Neural progenitor cell (in vitro differentiated cells): ENCODE measurements around the gene SMCO2. TPM values are rescaled to one million over a fixed set of nuclear protein-coding genes. Genes with fewer than 3 reads are reported as not detected.

Experiments
- DNase-seq: peaks from one replicate; pipeline ENCODE4 v3.0.0-alpha.2; 2016; ENCODE audit warnings: low spot score
- H2AFZ ChIP-seq: fragments of 200-600 bp; sonication (generic); replicated peaks from 2 replicates; pipeline ENCODE4 v1.6.1; 2016; ENCODE audit warnings: antibody characterized with exemption
- H3F3A ChIP-seq: fragments of 200-600 bp; sonication (generic); 2 replicates; pipeline ENCODE4 v1.6.1; 2016; ENCODE audit warnings: antibody characterized with exemption, low read depth
- H3K27ac ChIP-seq: fragments of 200-600 bp; sonication (generic); 2 replicates; pipeline ENCODE4 v1.5.1; 2016; ENCODE audit warnings: mild to moderate bottlenecking
- H3K27me3 ChIP-seq: fragments of 200-600 bp; sonication (generic); 2 replicates; pipeline ENCODE4 v1.6.1; 2016; ENCODE audit warnings: mild to moderate bottlenecking, moderate library complexity
- H3K36me3 ChIP-seq: fragments of 200-600 bp; sonication (generic); 2 replicates; pipeline ENCODE4 v1.5.1; 2016
- H3K4me1 ChIP-seq: fragments of 200-600 bp; sonication (generic); 2 replicates; pipeline ENCODE4 v1.6.1; 2016; ENCODE audit warnings: mixed run types
- H3K4me2 ChIP-seq: fragments of 200-600 bp; sonication (generic); 2 replicates; pipeline ENCODE4 v1.6.1; 2016
- H3K4me3 ChIP-seq: fragments of 200-600 bp; sonication (generic); 2 replicates; pipeline ENCODE4 v1.5.1; 2016
- H3K79me2 ChIP-seq: fragments of 200-600 bp; sonication (generic); 2 replicates; pipeline ENCODE4 v1.6.1; 2016; ENCODE audit warnings: low read depth
- H3K9ac ChIP-seq: fragments of 200-600 bp; sonication (generic); 2 replicates; pipeline ENCODE4 v1.6.1; 2016
- H3K9me3 ChIP-seq: fragments of 200-600 bp; sonication (generic); 2 replicates; pipeline ENCODE4 v1.5.1; 2016; ENCODE audit warnings: low read depth
- H4K20me1 ChIP-seq: fragments of 200-600 bp; sonication (generic); 2 replicates; pipeline ENCODE4 v1.6.1; 2016; ENCODE audit warnings: low read depth
- H3K27ac Mint-ChIP-seq: 3 replicates; pipeline ENCODE4 v1.8.0; 2021; ENCODE audit warnings: mixed read lengths
- H3K27me3 Mint-ChIP-seq: 2 replicates; pipeline ENCODE4 v1.8.0; 2022; ENCODE audit warnings: low read depth, mild to moderate bottlenecking, inconsistent platforms, moderate library complexity, mixed read lengths; ENCODE audit not compliant: insufficient read depth
- H3K36me3 Mint-ChIP-seq: 3 replicates; pipeline ENCODE4 v1.8.0; 2021; ENCODE audit warnings: mixed read lengths
- H3K4me1 Mint-ChIP-seq: 3 replicates; pipeline ENCODE4 v1.8.0; 2021; ENCODE audit warnings: mixed read lengths
- H3K4me3 Mint-ChIP-seq: 3 replicates; pipeline ENCODE4 v1.8.0; 2021; ENCODE audit warnings: mild to moderate bottlenecking, moderate library complexity, mixed read lengths
- H3K9me3 Mint-ChIP-seq: 3 replicates; pipeline ENCODE4 v1.8.0; 2020; ENCODE audit warnings: mixed read lengths
- EZH2 ChIP-seq: fragments of 200-600 bp; sonication (generic); IDR thresholded peaks from 2 replicates; pipeline ENCODE4 v1.6.1; 2017; ENCODE audit warnings: antibody characterized with exemption, mild to moderate bottlenecking, moderate library complexity
- EZH2phosphoT487 ChIP-seq: fragments of 200-600 bp; sonication (generic); IDR thresholded peaks from 2 replicates; pipeline ENCODE4 v1.6.1; 2017; ENCODE audit warnings: antibody characterized with exemption
- total RNA-seq: library from RNA; depleted of rRNA; stranded (reverse); fragments of >200 nt; gene quantifications from 2 replicates; pipeline ENCODE4 v1.2.3, GENCODE V29; 2015; ENCODE audit warnings: low replicate concordance
- TF ChIP-seq, protein P1 (sequence below): fragments of 200-600 bp; sonication (generic); IDR thresholded peaks from 2 replicates; pipeline ENCODE4 v1.5.1; 2017; ENCODE audit warnings: antibody characterized with exemption, mild to moderate bottlenecking

The SMCO2 gene
- total RNA-seq, 1 donor from 2014 or later: not detected

GRCh38 chr12:27464220-27464554 is 17.7 kb downstream of the SMCO2 start:
- DNase-seq: no peak
- no peak overlapping the region for H3K27ac ChIP-seq
- no peaks in the 10 kb centered on the region for H3K36me3 ChIP-seq

GRCh38 chr12:27467641-27468040 is 21.1 kb downstream of the SMCO2 start:
- DNase-seq: no peak
- Histone ChIP-seq H3K4me2 (no peak overlapping the region), H4K20me1 (no peaks in the 10 kb centered on the region), H3K4me1 (no peaks in the 10 kb centered on the region), H3K27ac (no peak overlapping the region), H3K36me3 (no peaks in the 10 kb centered on the region), H2AFZ (no peak overlapping the region), H3K79me2 (no peaks in the 10 kb centered on the region), H3K9ac (no peak overlapping the region), H3F3A (no peaks in the 10 kb centered on the region), H3K4me3 (no peak overlapping the region), H3K9me3 (no peaks in the 10 kb centered on the region), H3K27me3 (no peaks in the 10 kb centered on the region)
- TF ChIP-seq EZH2 (no peak), EZH2phosphoT487 (no peak)
- TF ChIP-seq, protein P1, sequence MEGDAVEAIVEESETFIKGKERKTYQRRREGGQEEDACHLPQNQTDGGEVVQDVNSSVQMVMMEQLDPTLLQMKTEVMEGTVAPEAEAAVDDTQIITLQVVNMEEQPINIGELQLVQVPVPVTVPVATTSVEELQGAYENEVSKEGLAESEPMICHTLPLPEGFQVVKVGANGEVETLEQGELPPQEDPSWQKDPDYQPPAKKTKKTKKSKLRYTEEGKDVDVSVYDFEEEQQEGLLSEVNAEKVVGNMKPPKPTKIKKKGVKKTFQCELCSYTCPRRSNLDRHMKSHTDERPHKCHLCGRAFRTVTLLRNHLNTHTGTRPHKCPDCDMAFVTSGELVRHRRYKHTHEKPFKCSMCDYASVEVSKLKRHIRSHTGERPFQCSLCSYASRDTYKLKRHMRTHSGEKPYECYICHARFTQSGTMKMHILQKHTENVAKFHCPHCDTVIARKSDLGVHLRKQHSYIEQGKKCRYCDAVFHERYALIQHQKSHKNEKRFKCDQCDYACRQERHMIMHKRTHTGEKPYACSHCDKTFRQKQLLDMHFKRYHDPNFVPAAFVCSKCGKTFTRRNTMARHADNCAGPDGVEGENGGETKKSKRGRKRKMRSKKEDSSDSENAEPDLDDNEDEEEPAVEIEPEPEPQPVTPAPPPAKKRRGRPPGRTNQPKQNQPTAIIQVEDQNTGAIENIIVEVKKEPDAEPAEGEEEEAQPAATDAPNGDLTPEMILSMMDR: no peak
- no peaks in the 10 kb centered on the region for H3K4me1 Mint-ChIP-seq
- peaks cover 2% of the 10 kb centered on the region for H3K36me3 Mint-ChIP-seq
- no peak overlapping the region for H3K4me3 Mint-ChIP-seq
- no peaks in the 10 kb centered on the region for H3K9me3 Mint-ChIP-seq
- H3K27me3 Mint-ChIP-seq: no peaks in the 10 kb centered on the region
- no peak overlapping the region for H3K27ac Mint-ChIP-seq

More at GRCh38 chr12:27464220-27464554, 17.7 kb downstream of the SMCO2 start:
- no peak overlapping the region for H3K4me3 ChIP-seq
- H4K20me1 ChIP-seq: no peaks in the 10 kb centered on the region
- H3K4me1 ChIP-seq: no peaks in the 10 kb centered on the region
- no peak overlapping the region for H3K27ac Mint-ChIP-seq
- no peaks in the 10 kb centered on the region for H3K4me1 Mint-ChIP-seq
- H3K27me3 ChIP-seq: no peaks in the 10 kb centered on the region
- H3K4me2 ChIP-seq: no peak overlapping the region
- H3F3A ChIP-seq: no peaks in the 10 kb centered on the region
- peaks cover 2% of the 10 kb centered on the region for H3K36me3 Mint-ChIP-seq
- no peak for TF ChIP-seq EZH2phosphoT487
- TF ChIP-seq, protein P1: no peak
- no peak for TF ChIP-seq EZH2
- H3K27me3 Mint-ChIP-seq: no peaks in the 10 kb centered on the region
- H3K4me3 Mint-ChIP-seq: no peak overlapping the region
- H3K79me2 ChIP-seq: no peaks in the 10 kb centered on the region
- H3K9ac ChIP-seq: no peak overlapping the region
- H2AFZ ChIP-seq: no peak overlapping the region
- no peaks in the 10 kb centered on the region for H3K9me3 Mint-ChIP-seq
- no peaks in the 10 kb centered on the region for H3K9me3 ChIP-seq

DNA sequence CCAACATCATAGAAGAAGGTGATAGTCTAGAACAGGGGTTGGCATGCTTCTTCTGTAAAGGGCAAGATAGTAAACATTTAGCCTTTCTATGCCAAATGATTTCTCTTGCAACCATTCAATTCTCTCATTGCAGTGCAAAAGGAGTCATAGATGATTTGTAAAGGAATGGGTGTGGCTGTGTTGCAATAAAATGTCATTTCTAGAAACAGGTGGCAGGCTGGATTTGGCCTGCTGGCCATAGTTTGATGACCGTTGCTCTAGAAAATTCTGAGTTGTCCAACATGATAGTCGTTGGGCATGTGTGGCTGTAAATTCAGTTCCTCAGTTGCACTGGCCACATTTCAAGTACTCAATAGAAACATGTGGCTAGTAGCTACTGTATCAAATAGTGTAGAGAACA is 21.7 kb downstream of the SMCO2 start:
- Histone ChIP-seq H3K79me2 (no peaks in the 10 kb centered on the region), H3K27me3 (no peaks in the 10 kb centered on the region), H3K4me3 (no peak overlapping the region), H3F3A (no peaks in the 10 kb centered on the region), H3K36me3 (no peaks in the 10 kb centered on the region), H3K9me3 (no peaks in the 10 kb centered on the region), H3K27ac (no peak overlapping the region), H3K9ac (no peak overlapping the region), H4K20me1 (no peaks in the 10 kb centered on the region), H3K4me2 (no peak overlapping the region), H2AFZ (no peak overlapping the region), H3K4me1 (no peaks in the 10 kb centered on the region)
- Mint-ChIP-seq H3K9me3 (no peaks in the 10 kb centered on the region), H3K27ac (no peak overlapping the region), H3K27me3 (no peaks in the 10 kb centered on the region), H3K4me3 (no peak overlapping the region), H3K36me3 (peaks cover 2% of the 10 kb centered on the region), H3K4me1 (no peaks in the 10 kb centered on the region)
- TF ChIP-seq EZH2 (no peak), EZH2phosphoT487 (no peak)
- TF ChIP-seq, protein P1: no peak
- DNase-seq: no peak
